H1 (cell line): ENCODE results near the gene RBM10. TPM values are rescaled to one million over a fixed set of nuclear protein-coding genes. Genes with fewer than 3 reads are reported as not detected.

ENCODE experiments used
- BACH1 ChIP-seq: IDR thresholded peaks from 2 replicates; pipeline ENCODE4 v1.6.1; 2012; ENCODE audit warnings: low read length, improper control_type of control experiment
- SAP30 ChIP-seq: fragments of 300-600 bp; sonication (generic); IDR thresholded peaks from 2 replicates; pipeline ENCODE4 v1.7.1; 2012; ENCODE audit warnings: low read length, moderate library complexity, mild to moderate bottlenecking, inconsistent platforms; ENCODE audit not compliant: insufficient read depth, insufficient replicate concordance
- polyA plus RNA-seq, 7 experiments: library from polyadenylated mRNA; depleted of rRNA in 3 of 7; stranded (reverse) in 5 of 7; unstranded in 2 of 7; fragments of >200 nt in 5 of 7; fragments of 200-250 nt in 2 of 7; gene quantifications; 1 replicate in 5 of 7; 2 replicates in 1 of 7; 4 replicates in 1 of 7; pipeline versions ENCODE4 v1.2.1 to v1.2.3, GENCODE V29; 2011 to 2013; ENCODE audit warnings: missing spikeins in 2 of 7, mixed read lengths in 2 of 7
- total RNA-seq: library from RNA; stranded (reverse); fragmentation: NEBNext Ultra II Directional; extraction: Animal tissue kit (Norgen Biotek cat#: 25700); gene quantifications from 2 replicates; pipeline ENCODE4 v1.2.1, GENCODE V29; 2021

RBM10 gene
- total and polyA plus RNA-seq, 2 of the 8 experiments (the other 6 are each of a cell fraction or from before 2014, with no cell fraction given), result 35.7 to 64.0 TPM

GRCh38 chrX:47186096-47186740 is 41.2 kb downstream of the RBM10 start (continued):
- no peak for TF ChIP-seq SAP30
- no peak for TF ChIP-seq BACH1
